NCI-H2081 treated with DMSO at 0.1 percent for 48 hours (cell line): Measurements from ENCODE around the gene SHANK2.

Source experiments
- DNase-seq: peaks from one replicate; lab custom pipeline; 2025; lab: John Stamatoyannopoulos, UW

Gene SHANK2

DNA sequence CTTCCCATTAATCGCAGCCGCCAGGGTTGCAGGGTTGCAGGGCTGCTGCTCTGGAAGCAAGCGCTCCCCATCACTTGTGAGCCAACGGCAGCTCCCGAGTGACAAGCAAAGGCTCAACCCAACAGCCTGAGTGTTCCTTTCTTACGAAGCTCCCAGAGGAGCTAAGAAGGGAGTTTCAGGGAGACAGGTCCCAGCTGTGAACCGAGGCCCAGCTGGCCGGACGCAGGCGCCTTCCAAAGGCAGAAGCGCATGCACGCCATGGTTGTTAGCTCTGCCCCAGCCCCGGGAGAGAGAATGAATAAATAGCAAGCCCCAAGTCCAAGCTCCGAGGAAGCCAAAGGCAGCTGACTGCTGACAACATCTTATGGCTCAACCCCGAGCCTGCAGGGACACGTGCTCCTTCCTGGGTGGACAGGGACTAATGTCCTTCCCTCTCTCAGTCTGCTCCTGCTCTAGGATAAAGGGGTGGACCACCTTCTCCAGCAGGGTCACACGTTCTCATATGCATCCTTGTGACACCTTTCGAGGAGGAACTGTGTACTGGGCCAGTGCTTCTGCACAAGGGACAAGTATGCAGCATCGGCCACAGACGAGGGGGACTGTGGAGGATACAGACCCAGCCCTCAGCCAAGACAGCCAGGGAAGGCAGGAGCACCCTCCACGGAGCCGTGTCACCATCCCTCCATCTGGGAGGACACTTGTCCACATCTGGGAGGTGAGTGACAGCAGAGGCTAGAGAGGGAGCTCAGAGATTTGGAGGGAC is 29.9 kb downstream of the SHANK2 start:
- no peak for DNase-seq

DNA sequence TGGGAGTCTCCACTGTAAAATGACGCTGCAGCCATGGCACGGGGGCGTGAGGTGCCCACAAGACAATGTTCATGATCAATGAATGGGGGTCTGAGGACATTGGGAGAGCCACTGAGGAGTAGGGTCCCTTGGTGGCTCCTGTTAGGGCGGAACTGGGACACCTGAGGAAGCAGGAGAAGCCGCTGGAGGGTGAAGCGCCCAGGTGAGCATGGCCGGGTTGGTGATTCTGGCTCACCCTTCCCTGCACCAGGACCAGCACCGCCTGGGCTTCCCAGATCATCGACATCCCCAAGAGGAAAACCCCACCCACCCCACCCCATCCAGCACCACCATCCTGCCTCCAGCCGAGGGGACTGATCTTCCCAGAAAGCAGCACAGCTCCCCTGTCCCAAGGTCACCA is 30.6 kb downstream of the SHANK2 start:
- DNase-seq: no peak

DNA sequence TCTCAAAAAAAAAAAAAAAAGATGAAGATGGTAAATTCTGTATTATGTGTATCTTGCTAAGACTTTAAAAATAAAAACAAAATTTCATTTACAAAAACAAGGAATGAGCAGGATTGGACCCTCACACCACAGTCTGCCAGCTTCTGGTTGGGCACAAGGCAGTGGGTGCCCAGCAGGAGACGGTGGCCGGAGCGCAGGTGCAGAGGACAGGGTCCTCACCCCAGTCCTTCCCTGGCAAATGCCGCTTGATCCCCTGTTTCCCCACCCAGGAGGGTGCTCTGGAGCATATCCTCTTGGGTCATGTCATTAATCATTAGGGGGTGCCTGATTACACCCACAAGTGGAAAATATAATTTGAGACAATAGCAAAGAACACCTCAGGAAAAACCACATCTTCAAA is 31.2 kb downstream of the SHANK2 start:
- DNase-seq: no peak

DNA sequence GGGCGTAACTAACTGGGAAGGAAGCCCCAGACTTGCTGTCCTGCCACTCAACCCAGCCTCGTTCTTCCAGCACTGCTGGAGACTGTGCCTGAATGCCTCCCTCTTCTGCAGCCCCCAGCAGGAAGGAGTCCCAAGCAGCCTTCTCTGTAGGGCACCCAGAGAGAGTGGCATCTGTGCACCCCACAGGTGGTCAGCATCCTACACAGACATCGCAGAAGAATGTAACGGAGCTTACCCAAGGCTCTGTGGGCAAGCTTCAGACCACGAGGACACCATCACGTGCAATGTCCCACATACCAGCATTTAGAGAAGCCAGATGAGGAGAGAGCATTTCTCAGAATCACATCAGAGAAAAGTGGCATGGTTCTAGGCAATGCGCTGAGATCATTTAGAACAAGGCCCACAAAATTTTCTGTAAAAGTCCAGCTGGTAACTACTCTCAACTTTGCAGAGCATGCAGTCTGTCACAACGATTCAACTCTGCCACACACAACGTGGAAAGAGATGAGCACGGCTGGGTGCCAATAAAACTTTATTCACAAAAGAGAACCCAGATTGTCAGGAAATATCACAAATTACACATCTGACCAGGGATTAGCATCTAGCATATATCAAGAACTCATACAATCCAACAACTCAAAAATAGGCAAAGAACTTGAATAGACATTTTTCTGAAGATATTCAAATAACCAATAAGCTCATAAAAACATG is 33.4 kb downstream of the SHANK2 start:
- DNase-seq: no peak

DNA sequence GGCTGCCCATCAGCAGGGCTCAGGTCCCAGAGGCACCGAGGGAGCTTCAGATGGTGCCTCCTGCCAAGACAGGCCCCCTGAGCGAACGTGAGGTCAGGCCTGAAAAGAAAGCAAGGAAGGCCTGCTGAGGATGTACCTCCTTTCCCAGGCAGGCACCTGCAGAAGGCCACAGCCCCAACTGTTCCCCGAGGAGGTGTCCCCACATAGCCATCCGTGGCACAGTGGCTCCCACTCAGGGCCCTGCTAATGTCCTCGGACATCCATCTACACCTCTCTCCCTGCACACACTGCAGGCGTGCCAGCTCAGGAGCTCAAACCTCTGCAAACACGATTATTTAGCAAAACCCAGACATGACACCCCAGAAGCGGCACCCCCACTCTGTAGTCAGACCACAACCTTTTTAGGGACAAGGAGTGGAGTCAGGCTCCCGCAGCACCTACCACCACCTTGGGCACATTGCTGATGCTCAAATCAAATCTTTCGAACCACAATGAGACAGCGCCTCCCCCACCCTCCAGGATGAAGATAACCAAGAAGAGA is 36.9 kb downstream of the SHANK2 start:
- DNase-seq: no peak

DNA sequence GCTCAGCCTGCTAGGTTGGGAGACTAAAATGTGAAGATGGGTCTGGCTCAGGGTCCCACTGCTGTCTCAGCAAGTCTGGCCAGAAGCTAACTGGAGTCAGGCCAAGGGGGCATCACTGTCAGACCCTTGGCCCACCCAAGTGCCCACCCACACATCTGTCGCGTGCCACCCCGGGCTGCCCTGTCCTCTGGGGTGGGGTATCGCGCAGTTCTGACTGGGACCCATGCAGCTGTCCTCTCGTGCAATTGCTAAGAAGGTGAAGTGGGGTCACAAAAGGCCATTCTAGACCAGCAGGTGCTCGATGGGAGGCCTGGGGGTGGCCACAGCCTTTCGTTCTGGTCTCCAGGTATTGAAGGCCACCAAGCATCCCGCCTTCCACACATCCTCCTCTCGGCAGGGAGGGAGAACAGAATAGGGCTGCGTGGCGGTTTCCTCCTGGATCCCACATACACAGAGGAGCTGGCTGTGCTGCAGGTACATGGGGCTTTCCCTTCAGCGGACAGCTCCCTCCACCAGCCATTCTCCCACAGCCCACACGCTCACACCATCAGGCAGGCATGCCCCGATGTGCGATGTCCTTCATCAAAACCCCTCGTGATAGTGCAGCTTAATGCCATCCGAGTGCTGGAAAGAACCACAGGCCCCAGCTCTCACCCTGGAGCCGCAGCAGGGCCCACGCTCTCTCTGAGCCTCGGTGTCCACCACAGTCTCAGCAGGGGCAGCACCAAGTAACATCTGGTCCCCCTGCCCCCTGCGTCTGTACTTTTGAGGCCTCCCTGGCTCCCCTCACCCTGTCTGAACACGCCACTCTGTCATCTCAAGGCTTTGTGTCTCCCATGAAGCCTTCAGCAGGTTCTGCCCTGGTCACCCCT is 37.6 kb downstream of the SHANK2 start:
- no peak for DNase-seq

DNA sequence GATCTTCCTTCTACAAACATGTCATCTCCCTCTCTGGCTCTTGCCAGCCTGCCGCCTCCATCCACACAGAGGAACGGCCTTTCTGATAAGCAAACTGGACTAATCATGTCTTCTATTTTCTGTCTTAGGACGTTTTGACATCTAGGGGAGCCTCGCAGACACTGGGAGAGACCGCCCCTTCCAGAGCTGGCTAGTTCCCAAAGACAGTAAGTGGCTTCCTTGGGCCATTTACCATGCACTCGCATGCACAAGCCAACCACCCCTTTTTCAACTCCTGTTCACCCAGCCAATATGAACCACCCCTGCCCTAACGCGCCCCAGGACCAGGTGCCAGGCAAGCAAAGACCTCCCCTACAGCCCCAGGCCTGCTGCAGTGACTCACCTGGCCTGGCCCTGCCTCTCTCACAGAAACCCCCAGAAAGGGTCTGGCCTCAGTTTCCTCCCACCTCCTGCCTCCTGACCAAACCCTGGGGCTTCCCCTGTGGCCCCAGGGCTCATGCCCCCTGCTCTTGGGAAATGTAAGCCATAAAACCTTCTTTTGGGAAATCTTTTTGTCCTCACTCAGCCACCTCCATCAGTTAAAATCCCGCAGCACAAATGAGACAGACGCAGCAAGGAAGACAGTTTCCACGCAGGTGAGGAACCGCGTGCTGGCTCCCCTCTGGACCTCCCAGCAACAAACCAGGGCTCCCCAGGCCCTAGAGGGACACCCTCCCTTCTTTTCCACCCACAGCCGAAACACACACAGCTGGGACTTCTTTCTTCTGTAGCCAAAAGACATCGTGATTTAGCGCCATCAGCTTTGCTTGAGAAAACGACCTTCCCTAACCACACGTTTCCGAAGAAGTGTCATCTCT is 38.5 kb downstream of the SHANK2 start:
- no peak for DNase-seq

DNA sequence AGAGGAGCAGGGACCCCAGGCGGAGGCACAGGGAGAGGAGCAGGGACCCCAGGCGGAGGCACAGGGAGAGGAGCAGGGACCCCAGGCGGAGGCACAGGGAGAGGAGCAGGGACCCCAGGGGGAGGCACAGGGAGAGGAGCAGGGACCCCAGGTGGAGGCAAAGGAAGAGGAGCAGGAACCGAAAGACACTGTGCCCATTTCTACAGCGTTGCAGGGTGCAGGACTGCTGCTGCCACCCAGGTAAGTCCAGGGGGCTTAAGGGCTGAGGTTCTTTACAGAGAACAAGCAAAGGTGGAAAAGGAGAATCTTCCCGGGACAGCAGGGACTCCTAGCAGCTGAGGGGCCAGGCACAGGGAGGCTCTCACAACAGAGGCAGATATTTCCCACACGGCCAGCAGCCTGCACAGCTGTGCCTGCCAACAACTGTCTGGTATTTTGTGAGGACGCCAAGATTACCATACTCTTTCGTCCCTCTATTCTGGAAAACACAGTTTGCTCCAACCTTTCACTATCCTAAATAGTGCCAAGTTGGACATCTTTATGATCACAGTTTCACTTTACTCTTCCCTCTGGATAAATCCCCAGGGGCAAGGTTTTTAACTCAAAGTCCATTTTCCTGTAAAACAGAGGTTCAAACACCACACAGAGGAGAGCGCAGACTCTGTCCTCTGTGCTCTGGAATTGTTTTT is 39.4 kb downstream of the SHANK2 start:
- DNase-seq: no peak

DNA sequence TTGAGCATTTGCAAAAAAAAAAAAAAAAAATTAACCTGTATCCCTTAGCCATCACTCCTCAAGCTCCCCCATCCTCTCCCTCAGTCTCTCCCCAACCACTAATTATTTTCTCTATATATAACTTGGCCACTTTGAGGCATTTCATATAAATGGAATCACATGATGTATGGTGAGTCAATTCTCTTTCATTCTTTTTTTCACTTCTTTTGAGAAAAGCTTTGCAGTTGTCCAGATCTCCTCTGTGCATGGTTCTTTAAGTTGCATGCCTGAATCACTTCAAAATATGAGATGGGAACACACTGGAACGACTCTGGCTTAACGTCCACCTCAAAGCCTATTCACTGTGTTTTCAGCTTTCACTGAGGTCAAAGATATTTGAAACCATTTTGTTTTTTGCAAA is 40.7 kb downstream of the SHANK2 start:
- DNase-seq: no peak

DNA sequence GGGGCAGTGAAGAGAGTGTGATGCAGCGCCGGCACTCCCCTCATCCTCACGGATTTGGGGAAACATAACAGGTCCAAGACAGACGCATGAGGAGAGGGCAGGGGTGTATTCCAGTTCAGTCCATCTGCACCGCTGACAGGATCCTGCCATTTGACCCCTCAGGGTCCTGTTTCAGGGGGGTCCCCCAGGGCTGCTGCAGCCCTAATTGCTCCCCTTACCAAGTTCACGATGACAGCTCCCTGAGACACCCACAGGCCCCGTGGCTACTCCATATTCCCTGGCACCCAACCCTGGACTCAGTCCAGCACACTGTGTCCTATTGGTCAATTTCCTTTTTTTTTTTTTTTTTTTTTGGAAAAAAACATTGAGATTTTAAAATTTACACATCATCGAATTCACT is 41.5 kb downstream of the SHANK2 start:
- no peak for DNase-seq

DNA sequence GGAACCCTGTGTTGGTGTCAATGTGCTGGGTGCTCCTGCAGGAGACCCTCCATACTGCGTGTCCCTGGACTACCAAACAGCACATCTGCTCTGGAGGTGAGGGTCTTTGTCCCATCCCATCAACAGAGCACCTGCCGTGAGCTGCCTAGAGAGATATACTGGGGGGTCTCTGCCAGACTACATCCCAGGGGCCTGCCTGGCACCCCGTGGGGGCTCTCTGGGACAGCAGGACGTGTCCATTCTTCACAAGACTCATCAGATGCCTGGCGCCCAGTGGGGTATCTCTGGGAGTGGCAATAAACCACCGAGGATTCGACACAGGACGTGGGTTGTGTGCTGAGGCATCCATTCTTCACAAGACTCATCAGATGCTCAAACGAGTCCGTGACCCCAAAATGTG is 42.7 kb downstream of the SHANK2 start:
- DNase-seq: no peak

DNA sequence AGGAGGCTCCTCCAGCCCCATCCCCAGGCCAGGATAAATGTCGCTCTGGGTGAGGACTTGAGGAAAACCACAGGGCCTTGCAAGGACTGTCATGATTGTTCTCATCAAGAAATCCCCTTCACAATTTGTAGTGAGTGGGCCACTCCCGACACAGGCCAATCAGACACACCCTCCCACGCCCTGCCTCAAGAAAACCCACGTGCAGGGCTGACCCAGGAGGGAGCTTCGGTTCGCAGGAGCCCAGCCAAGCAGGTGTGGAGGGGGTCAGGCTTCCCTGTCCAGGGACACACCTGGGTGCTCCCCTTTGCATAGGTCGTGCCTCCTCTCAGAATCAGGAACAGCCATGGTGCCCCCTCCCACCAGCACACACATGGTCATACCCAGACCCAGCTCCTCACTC is 43.2 kb downstream of the SHANK2 start:
- no peak for DNase-seq

DNA sequence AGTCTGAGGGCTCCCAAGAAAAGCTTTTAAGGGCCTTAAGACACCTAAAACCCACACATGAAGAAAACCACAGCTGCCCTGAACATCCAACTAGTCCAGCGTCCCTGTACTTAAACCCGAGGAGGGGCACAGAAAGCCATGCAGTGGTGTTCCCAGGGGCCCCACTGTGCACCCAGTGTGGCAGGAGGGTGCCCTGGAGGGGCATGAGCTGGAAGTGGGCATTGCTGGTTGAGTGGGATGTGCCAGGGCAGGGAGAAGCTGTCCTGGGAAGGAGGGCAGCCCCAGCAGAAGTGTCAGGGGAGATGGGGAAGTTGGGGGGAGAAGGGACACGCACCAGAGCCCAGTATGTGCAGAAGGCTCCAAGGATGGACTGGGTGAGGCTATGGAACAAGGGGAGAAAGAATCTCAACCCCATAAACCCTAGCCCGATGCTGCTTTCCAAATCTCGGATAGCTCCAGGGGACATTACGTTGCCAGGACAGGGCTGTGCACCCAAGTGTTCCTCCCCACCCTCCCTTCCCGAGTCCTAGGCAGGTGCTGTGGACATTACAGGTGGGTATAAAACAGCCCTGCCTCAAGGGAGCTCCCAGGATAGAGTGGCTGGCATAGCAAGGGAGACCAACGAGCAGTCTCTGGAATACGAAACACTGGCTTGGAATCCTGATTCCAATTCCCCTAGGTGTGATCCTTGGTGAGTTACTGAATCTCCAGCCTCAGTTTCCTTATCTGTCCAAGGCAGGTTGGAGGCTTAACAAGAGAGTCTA is 44.2 kb downstream of the SHANK2 start:
- no peak for DNase-seq

DNA sequence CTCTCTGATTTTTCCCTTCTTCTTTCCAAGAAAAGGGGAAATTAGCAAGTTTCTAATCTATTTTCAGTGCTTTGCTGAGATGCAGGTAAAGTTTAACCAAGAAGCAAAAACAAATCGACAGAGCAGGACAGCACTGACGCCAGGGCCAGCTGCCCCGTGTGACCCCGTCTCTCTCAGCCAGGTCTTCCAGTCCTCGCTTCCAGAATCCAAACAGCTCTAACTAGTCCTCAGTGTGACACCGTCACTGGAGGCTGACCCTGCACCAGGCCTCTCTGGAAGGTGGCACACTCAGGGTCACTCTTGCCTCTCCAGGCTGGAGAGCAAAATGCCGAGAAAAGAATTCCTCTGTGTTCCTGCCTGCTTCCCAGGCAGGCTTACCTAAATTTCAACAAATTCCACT is 44.8 kb downstream of the SHANK2 start:
- no peak for DNase-seq

DNA sequence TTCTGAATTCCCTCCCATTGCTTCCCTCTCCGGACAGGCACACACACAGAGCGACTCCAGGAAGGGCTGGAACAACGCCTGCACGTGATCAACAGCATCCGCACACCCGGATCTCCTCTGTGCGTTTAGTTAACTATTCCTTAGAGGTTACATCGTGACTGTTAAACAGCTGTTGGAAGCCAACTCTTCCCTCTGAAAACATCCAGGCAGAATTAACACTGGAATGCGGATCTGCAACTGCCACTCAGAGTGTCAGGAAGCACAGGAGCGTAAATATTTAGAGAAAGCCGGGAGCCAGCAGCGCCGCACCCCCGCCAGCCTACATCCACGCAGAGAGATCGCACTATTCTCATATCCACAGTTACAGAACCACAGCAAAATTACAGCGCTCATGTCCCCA is 46.2 kb downstream of the SHANK2 start:
- no peak for DNase-seq

DNA sequence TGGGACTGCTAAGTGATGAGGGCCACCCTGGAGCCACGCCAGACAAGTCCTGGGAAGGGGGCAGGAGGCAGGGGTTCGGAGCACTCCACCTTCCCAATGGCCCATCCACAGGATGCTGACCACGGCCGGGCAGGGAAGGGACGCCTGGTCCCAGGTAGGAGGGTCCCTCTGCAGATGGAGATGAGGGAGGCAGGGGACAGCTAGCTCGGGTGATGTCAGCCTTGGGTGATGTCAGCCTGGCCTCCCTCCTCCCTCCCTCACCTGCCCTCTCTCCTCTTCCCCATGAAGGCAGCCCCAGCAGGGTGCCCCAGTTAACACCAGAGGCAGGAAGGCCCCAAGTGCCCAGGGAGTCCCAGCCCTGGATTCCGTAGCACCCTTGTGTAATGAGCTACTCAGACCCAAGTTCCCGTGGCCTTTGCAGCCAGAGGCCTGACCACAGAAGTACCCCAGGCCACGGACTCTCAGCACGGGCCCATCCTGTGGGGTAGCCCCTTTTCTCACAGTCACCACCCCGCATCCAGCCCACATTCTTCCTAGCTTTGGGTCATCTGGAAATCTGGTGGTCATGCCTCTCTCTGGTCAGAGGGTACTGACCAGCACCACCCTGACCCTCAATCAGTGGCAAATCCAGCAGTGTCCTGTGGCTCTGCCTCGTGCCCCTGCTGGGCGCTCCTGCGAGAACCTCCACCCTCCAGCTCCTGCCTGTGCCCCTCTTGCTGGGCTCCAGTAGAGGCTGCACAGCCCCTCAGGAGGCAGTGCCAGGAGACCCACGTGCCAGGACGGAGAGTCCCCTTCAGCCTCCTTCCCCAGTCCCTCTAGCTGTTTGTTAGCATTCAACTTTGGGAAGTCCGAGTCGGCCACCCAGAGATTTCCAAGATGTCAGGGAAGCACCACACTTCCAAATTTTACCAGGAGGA is 47.4 kb downstream of the SHANK2 start:
- no peak for DNase-seq

DNA sequence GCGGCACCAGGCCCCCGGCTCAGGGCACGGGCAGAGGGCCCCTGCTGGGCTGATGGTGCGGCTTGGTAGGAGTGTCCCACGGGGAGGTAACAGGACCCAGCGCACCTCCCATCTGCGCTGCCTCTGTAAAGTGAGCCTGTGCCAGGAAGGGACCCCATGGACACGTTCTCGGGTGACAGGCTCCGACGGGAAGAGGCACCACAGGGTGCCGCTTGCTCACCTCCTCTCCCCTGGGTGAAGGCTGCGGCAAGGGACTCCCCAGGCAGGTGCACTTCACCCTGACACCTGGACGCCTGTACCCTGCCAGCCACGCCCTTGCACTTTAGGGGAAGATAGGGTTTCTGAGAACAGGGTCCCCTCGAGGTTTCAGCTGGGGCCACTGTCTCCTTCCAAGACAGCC is 48.1 kb downstream of the SHANK2 start:
- no peak for DNase-seq

DNA sequence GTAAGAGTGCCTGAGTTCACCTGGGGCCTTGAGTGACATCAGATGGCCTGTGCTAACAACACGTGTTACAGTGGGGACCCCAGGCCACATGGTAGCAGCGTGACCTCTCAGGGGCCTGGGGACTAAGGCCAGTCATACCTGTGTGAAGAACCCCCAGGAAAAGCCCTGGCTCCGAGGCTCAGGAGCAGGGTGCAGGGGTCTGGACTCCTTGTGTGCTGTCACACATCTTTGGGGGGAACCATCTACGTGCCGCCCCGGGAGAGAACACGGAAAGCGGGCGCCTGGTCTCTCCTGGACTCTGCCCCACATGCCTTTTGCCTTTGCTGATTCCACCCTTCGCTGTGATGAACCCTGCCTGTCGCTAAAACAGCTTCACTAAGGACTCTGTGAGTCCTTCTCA is 48.7 kb downstream of the SHANK2 start:
- no peak for DNase-seq

DNA sequence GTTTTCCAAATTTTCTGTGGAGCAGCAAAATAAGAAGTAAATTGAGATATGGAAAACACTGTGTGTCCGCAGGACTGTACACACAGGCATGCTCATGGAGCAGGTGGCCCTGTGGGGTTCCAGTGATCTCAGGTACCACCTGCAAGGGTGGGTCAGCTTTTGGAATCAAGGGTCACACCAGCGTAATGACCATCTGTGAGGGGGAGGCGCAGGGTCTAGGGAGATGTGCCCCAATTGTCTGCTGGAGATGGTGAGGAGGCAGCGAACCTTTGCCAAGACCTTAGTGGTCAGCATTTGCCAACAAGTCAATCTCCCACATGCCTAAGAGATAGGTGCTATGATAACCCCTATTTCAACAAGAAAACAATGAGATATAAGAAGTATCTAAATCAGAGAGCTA is 49.4 kb downstream of the SHANK2 start:
- DNase-seq: no peak
